GM23338 (cell line): ENCODE data around the gene TXLNG. TPM values are rescaled to one million over a fixed set of nuclear protein-coding genes. Genes with fewer than 3 reads are reported as not detected.

Experiments used
- ATAC-seq: fragments of 200-7000 bp; cut with Tn5 transposase; 3 replicates; pipeline ENCODE4 v1.9.1; 2020
- DNase-seq: peaks from one replicate; pipeline ENCODE4 v3.0.0-alpha.2; 2015; ENCODE audit warnings: low spot score
- H2AFZ ChIP-seq: fragments of 200-600 bp; sonication (generic); 2 replicates; pipeline ENCODE4 v1.8.0; 2016; ENCODE audit warnings: antibody characterized with exemption, mild to moderate bottlenecking, moderate library complexity
- H3F3A ChIP-seq: fragments of 200-600 bp; sonication (generic); replicated peaks from 2 replicates; pipeline ENCODE4 v1.8.0; 2017; ENCODE audit warnings: antibody characterized with exemption, mixed run types, low read depth
- H3K27ac ChIP-seq: fragments of 200-600 bp; sonication (generic); 2 replicates; pipeline ENCODE4 v1.6.1; 2016; ENCODE audit warnings: low read depth
- H3K27me3 ChIP-seq: fragments of 200-600 bp; sonication (generic); 2 replicates; pipeline ENCODE4 v1.8.0; 2016; ENCODE audit warnings: mild to moderate bottlenecking, mixed run types, moderate library complexity; ENCODE audit not compliant: insufficient read depth
- H3K36me3 ChIP-seq: fragments of 200-600 bp; sonication (generic); 2 replicates; pipeline ENCODE4 v1.8.0; 2016; ENCODE audit warnings: mild to moderate bottlenecking; ENCODE audit not compliant: insufficient read depth
- H3K4me1 ChIP-seq: fragments of 200-600 bp; sonication (generic); 2 replicates; pipeline ENCODE4 v1.8.0; 2016; ENCODE audit warnings: mild to moderate bottlenecking, moderate library complexity; ENCODE audit not compliant: insufficient read depth
- H3K4me2 ChIP-seq: fragments of 200-600 bp; sonication (generic); 2 replicates; pipeline ENCODE4 v1.7.1; 2017; ENCODE audit warnings: mixed run types
- H3K4me3 ChIP-seq: fragments of 200-600 bp; sonication (generic); 2 replicates; pipeline ENCODE4 v1.6.1; 2016; ENCODE audit warnings: mixed run types
- H3K79me2 ChIP-seq: fragments of 200-600 bp; sonication (generic); replicated peaks from 2 replicates; pipeline ENCODE4 v1.8.0; 2017; ENCODE audit warnings: mild to moderate bottlenecking; ENCODE audit not compliant: insufficient read depth
- H3K9me2 ChIP-seq: fragments of 200-600 bp; sonication (generic); 2 replicates; pipeline ENCODE4 v1.8.0; 2017; ENCODE audit not compliant: insufficient read depth
- H4K20me1 ChIP-seq: fragments of 200-600 bp; sonication (generic); replicated peaks from 2 replicates; pipeline ENCODE4 v1.8.0; 2017; ENCODE audit warnings: mild to moderate bottlenecking; ENCODE audit not compliant: insufficient read depth
- H3K27ac Mint-ChIP-seq: 2 replicates; pipeline ENCODE4 v1.8.0; 2020; ENCODE audit warnings: inconsistent platforms, mild to moderate bottlenecking, moderate library complexity, mixed read lengths
- H3K27me3 Mint-ChIP-seq: 3 replicates; pipeline ENCODE4 v1.8.0; 2022; ENCODE audit warnings: low read depth, mild to moderate bottlenecking, moderate library complexity, mixed read lengths, inconsistent platforms; ENCODE audit not compliant: insufficient read depth, poor library complexity
- H3K36me3 Mint-ChIP-seq: 3 replicates; pipeline ENCODE4 v1.8.0; 2021; ENCODE audit warnings: low read depth, mild to moderate bottlenecking, inconsistent platforms, moderate library complexity, mixed read lengths
- H3K4me1 Mint-ChIP-seq: 3 replicates; pipeline ENCODE4 v1.8.0; 2020; ENCODE audit warnings: mild to moderate bottlenecking, inconsistent platforms, mixed read lengths
- H3K4me3 Mint-ChIP-seq: 3 replicates; pipeline ENCODE4 v1.8.0; 2021; ENCODE audit warnings: moderate library complexity, mild to moderate bottlenecking, inconsistent platforms, mixed read lengths
- H3K9me3 Mint-ChIP-seq: 3 replicates; pipeline ENCODE4 v1.8.0; 2020; ENCODE audit warnings: moderate library complexity, mild to moderate bottlenecking, inconsistent platforms, mixed read lengths
- CREB1 ChIP-seq: fragments of 250-450 bp; sonication (Bioruptor Pico); IDR thresholded peaks from 2 replicates; pipeline ENCODE4 v1.5.0; 2020; ENCODE audit warnings: low read depth, mild to moderate bottlenecking, moderate library complexity
- EZH2 ChIP-seq: fragments of 200-600 bp; sonication (generic); IDR thresholded peaks from one replicate; pipeline ENCODE4 v1.8.0; 2017; ENCODE audit warnings: antibody characterized with exemption, mild to moderate bottlenecking, low read depth; ENCODE audit not compliant: unreplicated experiment
- JUNB ChIP-seq: IDR thresholded peaks from one replicate; pipeline ENCODE4 v1.6.1; 2016; ENCODE audit warnings: antibody characterized with exemption; ENCODE audit not compliant: unreplicated experiment
- NANOG ChIP-seq: IDR thresholded peaks from 2 replicates; pipeline ENCODE4 v1.6.1; 2016; ENCODE audit warnings: antibody characterized with exemption, borderline replicate concordance
- ZNF462 ChIP-seq: fragments of 250-450 bp; sonication (Bioruptor Pico); IDR thresholded peaks from 2 replicates; pipeline ENCODE4 v1.5.0; 2020; ENCODE audit warnings: mild to moderate bottlenecking, moderate library complexity
- polyA plus RNA-seq: library from polyadenylated mRNA; unstranded; fragments of >200 nt; fragmentation: Nextera tagmentation; extraction: Ambion mirVana; gene quantifications from 2 replicates; pipeline ENCODE4 v1.2.1, GENCODE V29; 2016
- total RNA-seq: library from RNA; depleted of rRNA; stranded (reverse); fragments of >200 nt; shearing (Covaris generic); gene quantifications from 2 replicates; pipeline ENCODE4 v1.2.3, GENCODE V29; 2014
- TF ChIP-seq, protein P1 (sequence below), 2 experiments: fragments of 200-600 bp in 1 of 2; sonication (generic) in 1 of 2; conservative IDR thresholded peaks; 2 replicates each; pipeline versions ENCODE4 v1.5.1 to v1.6.1; 2016 to 2017; ENCODE audit warnings: antibody characterized with exemption in 2 of 2, low read depth in 2 of 2, mild to moderate bottlenecking in 2 of 2, moderate library complexity in 1 of 2
- TF ChIP-seq, protein P2 (sequence below): IDR thresholded peaks from one replicate; pipeline ENCODE4 v1.6.1; 2018; ENCODE audit warnings: antibody characterized with exemption; ENCODE audit not compliant: unreplicated experiment
- TF ChIP-seq, protein P3 (sequence below): IDR thresholded peaks from 2 replicates; pipeline ENCODE4 v1.6.1; 2016; ENCODE audit warnings: antibody characterized with exemption

Gene TXLNG
- total and polyA plus RNA-seq, 2 experiments from 2014 or later, result 45.3 to 48.4 TPM

DNA sequence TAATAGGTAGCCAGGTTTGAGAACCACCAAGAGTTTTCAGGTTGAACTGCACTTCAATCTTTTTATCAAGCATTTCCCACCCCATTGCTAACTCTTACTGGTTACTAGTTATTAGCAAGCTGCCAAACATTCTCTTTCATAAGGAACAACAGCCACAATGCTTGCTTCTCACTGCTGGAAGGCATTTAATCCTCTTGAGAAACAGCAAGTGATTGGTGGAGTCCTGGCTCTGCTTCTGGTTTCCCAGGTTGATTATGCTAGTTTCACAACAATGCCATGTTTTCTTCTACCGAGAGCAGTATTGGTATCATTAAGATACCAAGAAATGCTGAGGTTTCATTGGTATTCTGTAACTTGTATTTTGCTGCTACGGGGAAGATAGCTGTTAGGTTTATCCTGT lies 32.2 kb upstream of the TXLNG start (continued):
- TF ChIP-seq ZNF462, result no peak
- no peak for TF ChIP-seq CREB1
- no peak for TF ChIP-seq JUNB
- no peak for TF ChIP-seq NANOG
- TF ChIP-seq, protein P1, sequence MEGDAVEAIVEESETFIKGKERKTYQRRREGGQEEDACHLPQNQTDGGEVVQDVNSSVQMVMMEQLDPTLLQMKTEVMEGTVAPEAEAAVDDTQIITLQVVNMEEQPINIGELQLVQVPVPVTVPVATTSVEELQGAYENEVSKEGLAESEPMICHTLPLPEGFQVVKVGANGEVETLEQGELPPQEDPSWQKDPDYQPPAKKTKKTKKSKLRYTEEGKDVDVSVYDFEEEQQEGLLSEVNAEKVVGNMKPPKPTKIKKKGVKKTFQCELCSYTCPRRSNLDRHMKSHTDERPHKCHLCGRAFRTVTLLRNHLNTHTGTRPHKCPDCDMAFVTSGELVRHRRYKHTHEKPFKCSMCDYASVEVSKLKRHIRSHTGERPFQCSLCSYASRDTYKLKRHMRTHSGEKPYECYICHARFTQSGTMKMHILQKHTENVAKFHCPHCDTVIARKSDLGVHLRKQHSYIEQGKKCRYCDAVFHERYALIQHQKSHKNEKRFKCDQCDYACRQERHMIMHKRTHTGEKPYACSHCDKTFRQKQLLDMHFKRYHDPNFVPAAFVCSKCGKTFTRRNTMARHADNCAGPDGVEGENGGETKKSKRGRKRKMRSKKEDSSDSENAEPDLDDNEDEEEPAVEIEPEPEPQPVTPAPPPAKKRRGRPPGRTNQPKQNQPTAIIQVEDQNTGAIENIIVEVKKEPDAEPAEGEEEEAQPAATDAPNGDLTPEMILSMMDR (conservative IDR thresholded peaks at IDR 0.05; ENCODE audit: low read depth in 2 of 2), result no peak

DNA sequence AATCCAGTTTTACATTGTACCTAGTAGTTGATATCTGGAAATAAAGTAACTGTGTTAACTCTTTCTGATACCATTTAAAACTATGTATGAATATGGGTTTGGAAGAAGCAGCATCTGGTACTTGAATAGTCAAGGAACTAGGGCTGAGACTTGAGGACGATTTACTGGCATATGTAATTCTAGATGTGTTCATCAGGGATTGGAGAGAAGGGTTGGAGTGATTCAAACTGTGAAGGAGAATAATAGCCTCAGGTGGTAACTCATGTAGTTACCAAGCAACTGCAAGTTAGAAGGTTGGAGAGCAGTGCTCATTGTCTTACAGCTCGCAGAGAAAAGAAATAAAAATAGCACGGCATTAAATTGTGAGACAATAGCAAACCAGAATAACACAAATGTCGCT lies 29.5 kb upstream of the TXLNG start:
- Mint-ChIP-seq H3K27me3 (no peaks in the 10 kb centered on the region), H3K36me3 (peaks cover 59% of the 10 kb centered on the region), H3K4me3 (no peak overlapping the region), H3K4me1 (peaks cover 6% of the 10 kb centered on the region; the same call in 1 of the 3 replicates), H3K9me3 (no peaks in the 10 kb centered on the region; the same call in 2 of the 3 replicates), H3K27ac (peak overlapping the region; percentile 43; the same call in 1 of the 2 replicates)
- H3K27ac ChIP-seq, result no peak overlapping the region
- no peak for ATAC-seq
- peaks cover 15% of the 10 kb centered on the region for H3K36me3 ChIP-seq
- no peaks in the 10 kb centered on the region for H3K4me1 ChIP-seq
- H4K20me1 ChIP-seq, result no peaks in the 10 kb centered on the region
- no peak overlapping the region for H2AFZ ChIP-seq
- H3K27me3 ChIP-seq, result no peaks in the 10 kb centered on the region
- H3K4me2 ChIP-seq, result no peak overlapping the region
- H3K4me3 ChIP-seq, result no peak overlapping the region
- DNase-seq, result no peak
- no peaks in the 10 kb centered on the region for H3K9me2 ChIP-seq
- H3F3A ChIP-seq, result no peaks in the 10 kb centered on the region
- no peaks in the 10 kb centered on the region for H3K79me2 ChIP-seq
- TF ChIP-seq, protein P2, sequence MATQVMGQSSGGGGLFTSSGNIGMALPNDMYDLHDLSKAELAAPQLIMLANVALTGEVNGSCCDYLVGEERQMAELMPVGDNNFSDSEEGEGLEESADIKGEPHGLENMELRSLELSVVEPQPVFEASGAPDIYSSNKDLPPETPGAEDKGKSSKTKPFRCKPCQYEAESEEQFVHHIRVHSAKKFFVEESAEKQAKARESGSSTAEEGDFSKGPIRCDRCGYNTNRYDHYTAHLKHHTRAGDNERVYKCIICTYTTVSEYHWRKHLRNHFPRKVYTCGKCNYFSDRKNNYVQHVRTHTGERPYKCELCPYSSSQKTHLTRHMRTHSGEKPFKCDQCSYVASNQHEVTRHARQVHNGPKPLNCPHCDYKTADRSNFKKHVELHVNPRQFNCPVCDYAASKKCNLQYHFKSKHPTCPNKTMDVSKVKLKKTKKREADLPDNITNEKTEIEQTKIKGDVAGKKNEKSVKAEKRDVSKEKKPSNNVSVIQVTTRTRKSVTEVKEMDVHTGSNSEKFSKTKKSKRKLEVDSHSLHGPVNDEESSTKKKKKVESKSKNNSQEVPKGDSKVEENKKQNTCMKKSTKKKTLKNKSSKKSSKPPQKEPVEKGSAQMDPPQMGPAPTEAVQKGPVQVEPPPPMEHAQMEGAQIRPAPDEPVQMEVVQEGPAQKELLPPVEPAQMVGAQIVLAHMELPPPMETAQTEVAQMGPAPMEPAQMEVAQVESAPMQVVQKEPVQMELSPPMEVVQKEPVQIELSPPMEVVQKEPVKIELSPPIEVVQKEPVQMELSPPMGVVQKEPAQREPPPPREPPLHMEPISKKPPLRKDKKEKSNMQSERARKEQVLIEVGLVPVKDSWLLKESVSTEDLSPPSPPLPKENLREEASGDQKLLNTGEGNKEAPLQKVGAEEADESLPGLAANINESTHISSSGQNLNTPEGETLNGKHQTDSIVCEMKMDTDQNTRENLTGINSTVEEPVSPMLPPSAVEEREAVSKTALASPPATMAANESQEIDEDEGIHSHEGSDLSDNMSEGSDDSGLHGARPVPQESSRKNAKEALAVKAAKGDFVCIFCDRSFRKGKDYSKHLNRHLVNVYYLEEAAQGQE, result no peak
- no peak for TF ChIP-seq EZH2
- TF ChIP-seq, protein P3, sequence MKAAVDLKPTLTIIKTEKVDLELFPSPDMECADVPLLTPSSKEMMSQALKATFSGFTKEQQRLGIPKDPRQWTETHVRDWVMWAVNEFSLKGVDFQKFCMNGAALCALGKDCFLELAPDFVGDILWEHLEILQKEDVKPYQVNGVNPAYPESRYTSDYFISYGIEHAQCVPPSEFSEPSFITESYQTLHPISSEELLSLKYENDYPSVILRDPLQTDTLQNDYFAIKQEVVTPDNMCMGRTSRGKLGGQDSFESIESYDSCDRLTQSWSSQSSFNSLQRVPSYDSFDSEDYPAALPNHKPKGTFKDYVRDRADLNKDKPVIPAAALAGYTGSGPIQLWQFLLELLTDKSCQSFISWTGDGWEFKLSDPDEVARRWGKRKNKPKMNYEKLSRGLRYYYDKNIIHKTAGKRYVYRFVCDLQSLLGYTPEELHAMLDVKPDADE, result no peak
